Measurements from ENCODE around the gene WSB2. TPM values are rescaled to one million over a fixed set of nuclear protein-coding genes. Genes with fewer than 3 reads are reported as not detected.

The WSB2 gene
- total and polyA plus RNA-seq, 9 of the 15 experiments (the other 6 are each of a cell fraction or from before 2014, with no cell fraction given), result 31.4 to 77.6 (median 52.6) TPM

DNA sequence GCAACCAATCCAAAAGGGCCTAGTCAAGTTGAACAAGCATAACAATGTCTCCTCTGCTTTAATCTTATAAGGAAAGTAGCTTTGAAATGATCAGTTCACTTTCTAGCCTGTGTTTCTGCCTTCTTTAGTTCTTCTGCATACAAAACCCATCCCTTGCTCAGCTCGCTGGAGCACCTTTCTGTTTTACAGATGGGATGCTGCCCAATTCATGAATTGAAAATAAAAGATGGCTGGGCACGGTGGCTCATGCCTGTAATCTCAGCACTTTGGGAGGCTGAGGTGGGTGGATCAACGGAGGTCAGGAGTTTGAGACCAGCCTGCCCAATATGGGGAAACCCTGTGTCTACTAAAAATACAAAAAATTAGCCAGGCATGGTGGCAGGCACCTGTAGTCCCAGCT, 49.0 kb downstream of the WSB2 start:
- CTCF ChIA-PET (ENCODE audit: low intra/inter-chr PET ratio), result no interaction called here
- DNase-seq (ENCODE audit: extremely low read depth in 1 of 4, low spot score in 3 of 4) (no peak), ATAC-seq (no peak), FAIRE-seq (no peak)
- Histone ChIP-seq H3K4me3 (no peak overlapping the region), H3K36me3 (ENCODE audit: control insufficient read depth, insufficient read depth, low read length) (no peaks in the 10 kb centered on the region), H3K9me1 (ENCODE audit: control insufficient read depth, insufficient read depth, low read length) (no peaks in the 10 kb centered on the region), H3K27ac (ENCODE audit: extremely low read depth, low read depth, low read length) (no peak overlapping the region), H3K4me1 (replicated peaks in 1 of 2; ENCODE audit: control insufficient read depth in 2 of 2, insufficient read depth in 2 of 2, low read length in 2 of 2) (peaks cover 16% of the 10 kb centered on the region in 2 experiments; a peak in 4 of 5 replicates), H3K4me2 (ENCODE audit: insufficient read depth, low read length) (no peak overlapping the region), H4K20me1 (replicated peaks; ENCODE audit: control insufficient read depth, insufficient read depth, low read length) (no peaks in the 10 kb centered on the region), H3K79me2 (ENCODE audit: control insufficient read depth, insufficient read depth, low read length) (peaks cover 5% of the 10 kb centered on the region), H3K9me3 (replicated peaks; ENCODE audit: control insufficient read depth, insufficient read depth, low read depth, low read length) (no peaks in the 10 kb centered on the region), H3K27me3 (ENCODE audit: control insufficient read depth in 2 of 2, insufficient read depth in 2 of 2, low read length in 2 of 2) (peaks cover 3 to 14% of the 10 kb centered on the region in 2 experiments; a peak in 4 of 5 replicates), H2AFZ (ENCODE audit: low read depth, low read length) (no peak overlapping the region), H3K9ac (ENCODE audit: insufficient read depth in 1 of 2, low read depth in 2 of 2, low read length in 2 of 2) (no peak overlapping the region)
- BruUV-seq (replicated peaks), result no TSS peak
- POLR2A ChIA-PET, result no interaction called here
- WGBS (ENCODE audit: insufficient coverage, low coverage, missing lambda C conversion rate), result 17% methylated on average over 3 of the region's 3 CpGs
- no peak for TF ChIP-seq PRPF4 (IDR thresholded peaks at IDR 0.05; ENCODE audit: insufficient read depth, low read depth, low read length, poor library complexity, severe bottlenecking)
- intact Hi-C loops (cut with micrococcal nuclease), result no loop called here
- in situ Hi-C loops (cut with MboI), result no loop called here

DNA sequence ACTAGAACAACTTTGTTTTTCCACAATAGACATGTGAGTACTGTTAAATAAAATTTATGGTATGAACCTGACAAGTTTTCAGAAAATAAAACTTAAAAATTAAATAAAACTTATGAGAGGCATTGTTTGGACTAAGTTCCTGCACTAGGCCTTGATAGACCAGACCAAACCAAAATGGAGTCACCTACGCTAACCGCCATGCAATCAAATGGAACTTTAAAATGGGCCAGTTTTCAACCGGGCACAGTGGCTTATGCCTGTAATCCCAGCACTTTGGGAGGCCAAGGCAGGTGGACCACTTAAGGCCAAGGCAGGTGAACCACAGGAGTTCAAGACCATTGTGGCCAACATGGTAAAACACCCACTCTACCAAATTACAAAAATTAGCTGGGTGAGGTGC, 49.6 kb downstream of the WSB2 start:
- Histone ChIP-seq H3K27me3 (ENCODE audit: control insufficient read depth in 2 of 2, insufficient read depth in 2 of 2, low read length in 2 of 2) (peaks cover 4 to 14% of the 10 kb centered on the region in 2 experiments; a peak in 4 of 5 replicates), H3K9me3 (replicated peaks; ENCODE audit: control insufficient read depth, insufficient read depth, low read depth, low read length) (no peaks in the 10 kb centered on the region), H2AFZ (ENCODE audit: low read depth, low read length) (no peak overlapping the region), H3K4me2 (ENCODE audit: insufficient read depth, low read length) (no peak overlapping the region), H4K20me1 (replicated peaks; ENCODE audit: control insufficient read depth, insufficient read depth, low read length) (no peaks in the 10 kb centered on the region), H3K79me2 (ENCODE audit: control insufficient read depth, insufficient read depth, low read length) (no peaks in the 10 kb centered on the region), H3K4me1 (replicated peaks in 1 of 2; ENCODE audit: control insufficient read depth in 2 of 2, insufficient read depth in 2 of 2, low read length in 2 of 2) (peaks cover 10 to 16% of the 10 kb centered on the region in 2 experiments; a peak in 4 of 5 replicates), H3K4me3 (no peak overlapping the region), H3K36me3 (ENCODE audit: control insufficient read depth, insufficient read depth, low read length) (no peaks in the 10 kb centered on the region), H3K9ac (ENCODE audit: insufficient read depth in 1 of 2, low read depth in 2 of 2, low read length in 2 of 2) (no peak overlapping the region), H3K9me1 (ENCODE audit: control insufficient read depth, insufficient read depth, low read length) (no peaks in the 10 kb centered on the region), H3K27ac (ENCODE audit: extremely low read depth, low read depth, low read length) (no peak overlapping the region)
- WGBS (ENCODE audit: insufficient coverage, low coverage, missing lambda C conversion rate), result 97% methylated on average over 3 of the region's 3 CpGs
- ChIA-PET POLR2A (interaction anchor here (0.6 kb wide), 1 partner anchor 812 kb away, joined by 3 read pairs; no protein-coding TSS in a partner anchor), CTCF (ENCODE audit: low intra/inter-chr PET ratio) (no interaction called here)
- no TSS peak for BruUV-seq (replicated peaks)
- intact Hi-C loops (cut with micrococcal nuclease) (no loop called here), in situ Hi-C loops (cut with MboI) (no loop called here)
- ATAC-seq (no peak), DNase-seq (ENCODE audit: extremely low read depth in 1 of 4, low spot score in 3 of 4) (no peak), FAIRE-seq (no peak)
- TF ChIP-seq NR4A1 (CRISPR knock-in tag; IDR thresholded peaks at IDR 0.05), result no peak
- peak; percentile 91 for TF ChIP-seq NR4A1 (tag; IDR thresholded peaks at IDR 0.05)
- 0 out of 2 replicates have a peak, but pooled peaks have one; percentile 24 for TF ChIP-seq HSF4 (CRISPR knock-in tag; IDR thresholded peaks at IDR 0.05; ENCODE audit: borderline replicate concordance)
- TF ChIP-seq MAFF (IDR thresholded peaks at IDR 0.05; ENCODE audit: low read length), result no peak
- no peak for TF ChIP-seq ZFX (CRISPR knock-in tag; IDR thresholded peaks at IDR 0.05)
- no peak for TF ChIP-seq BACH1 (tag; IDR thresholded peaks at IDR 0.05)
- peak; percentile 74; the same call in 1 of the 2 replicates for TF ChIP-seq MEF2D (tag; conservative IDR thresholded peaks at IDR 0.05; ENCODE audit: low read depth)
- TF ChIP-seq, protein P1, sequence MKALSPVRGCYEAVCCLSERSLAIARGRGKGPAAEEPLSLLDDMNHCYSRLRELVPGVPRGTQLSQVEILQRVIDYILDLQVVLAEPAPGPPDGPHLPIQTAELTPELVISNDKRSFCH (CRISPR knock-in tag; IDR thresholded peaks at IDR 0.05), result 0 out of 2 replicates have a peak, but pooled peaks have one; percentile 31
- TF ChIP-seq, protein P1 (tag; IDR thresholded peaks at IDR 0.05), result no peak
- TF ChIP-seq, protein P2, sequence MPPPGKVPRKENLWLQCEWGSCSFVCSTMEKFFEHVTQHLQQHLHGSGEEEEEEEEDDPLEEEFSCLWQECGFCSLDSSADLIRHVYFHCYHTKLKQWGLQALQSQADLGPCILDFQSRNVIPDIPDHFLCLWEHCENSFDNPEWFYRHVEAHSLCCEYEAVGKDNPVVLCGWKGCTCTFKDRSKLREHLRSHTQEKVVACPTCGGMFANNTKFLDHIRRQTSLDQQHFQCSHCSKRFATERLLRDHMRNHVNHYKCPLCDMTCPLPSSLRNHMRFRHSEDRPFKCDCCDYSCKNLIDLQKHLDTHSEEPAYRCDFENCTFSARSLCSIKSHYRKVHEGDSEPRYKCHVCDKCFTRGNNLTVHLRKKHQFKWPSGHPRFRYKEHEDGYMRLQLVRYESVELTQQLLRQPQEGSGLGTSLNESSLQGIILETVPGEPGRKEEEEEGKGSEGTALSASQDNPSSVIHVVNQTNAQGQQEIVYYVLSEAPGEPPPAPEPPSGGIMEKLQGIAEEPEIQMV (tag; conservative IDR thresholded peaks at IDR 0.05; ENCODE audit: low read depth), result peak; percentile 61
- no peak for TF ChIP-seq ARNT (IDR thresholded peaks at IDR 0.05)
- no peak for TF ChIP-seq POLR3A (IDR thresholded peaks at IDR 0.05; ENCODE audit: borderline replicate concordance, extremely low read depth, insufficient read depth, insufficient read length)

Measured in K562 (cell line).